ENCODE measurements around the gene MYH8. TPM values are rescaled to one million over a fixed set of nuclear protein-coding genes. Genes with fewer than 3 reads are reported as not detected.

Gene MYH8
- total RNA-seq, 1 donor from 2014 or later: not detected

DNA sequence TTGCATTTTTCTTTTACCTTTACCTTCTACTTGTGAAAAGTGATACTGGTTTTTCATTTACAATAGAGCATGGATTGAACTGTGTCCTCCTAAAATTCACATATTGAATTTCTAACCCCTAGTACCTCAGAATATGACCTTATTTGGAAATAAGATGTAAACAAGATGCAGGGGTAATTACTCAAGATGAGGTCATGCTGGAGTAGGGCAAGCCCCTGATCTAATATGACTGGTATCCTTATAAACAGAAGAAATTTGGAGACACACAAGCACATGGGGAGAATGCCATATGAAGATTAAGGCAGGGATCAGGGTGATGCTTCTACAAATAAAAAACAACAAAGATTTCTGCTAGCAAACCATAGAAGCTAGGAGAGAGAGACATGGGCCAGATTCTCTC, 61.2 kb downstream of the MYH8 start:
- Histone ChIP-seq H3K36me3 (ENCODE audit: control insufficient read depth, insufficient read depth, low read length) (no peaks in the 10 kb centered on the region), H3K4me3 (ENCODE audit: low read depth, low read length) (no peak overlapping the region), H3K27me3 (ENCODE audit: control insufficient read depth, insufficient read depth, low read length) (no peaks in the 10 kb centered on the region)
- FAIRE-seq (no peak), DNase-seq (ENCODE audit: low read depth) (no peak)
- TF ChIP-seq, protein P1, sequence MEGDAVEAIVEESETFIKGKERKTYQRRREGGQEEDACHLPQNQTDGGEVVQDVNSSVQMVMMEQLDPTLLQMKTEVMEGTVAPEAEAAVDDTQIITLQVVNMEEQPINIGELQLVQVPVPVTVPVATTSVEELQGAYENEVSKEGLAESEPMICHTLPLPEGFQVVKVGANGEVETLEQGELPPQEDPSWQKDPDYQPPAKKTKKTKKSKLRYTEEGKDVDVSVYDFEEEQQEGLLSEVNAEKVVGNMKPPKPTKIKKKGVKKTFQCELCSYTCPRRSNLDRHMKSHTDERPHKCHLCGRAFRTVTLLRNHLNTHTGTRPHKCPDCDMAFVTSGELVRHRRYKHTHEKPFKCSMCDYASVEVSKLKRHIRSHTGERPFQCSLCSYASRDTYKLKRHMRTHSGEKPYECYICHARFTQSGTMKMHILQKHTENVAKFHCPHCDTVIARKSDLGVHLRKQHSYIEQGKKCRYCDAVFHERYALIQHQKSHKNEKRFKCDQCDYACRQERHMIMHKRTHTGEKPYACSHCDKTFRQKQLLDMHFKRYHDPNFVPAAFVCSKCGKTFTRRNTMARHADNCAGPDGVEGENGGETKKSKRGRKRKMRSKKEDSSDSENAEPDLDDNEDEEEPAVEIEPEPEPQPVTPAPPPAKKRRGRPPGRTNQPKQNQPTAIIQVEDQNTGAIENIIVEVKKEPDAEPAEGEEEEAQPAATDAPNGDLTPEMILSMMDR (IDR thresholded peaks at IDR 0.05; ENCODE audit: insufficient read depth, low read length, severe bottlenecking): no peak

DNA sequence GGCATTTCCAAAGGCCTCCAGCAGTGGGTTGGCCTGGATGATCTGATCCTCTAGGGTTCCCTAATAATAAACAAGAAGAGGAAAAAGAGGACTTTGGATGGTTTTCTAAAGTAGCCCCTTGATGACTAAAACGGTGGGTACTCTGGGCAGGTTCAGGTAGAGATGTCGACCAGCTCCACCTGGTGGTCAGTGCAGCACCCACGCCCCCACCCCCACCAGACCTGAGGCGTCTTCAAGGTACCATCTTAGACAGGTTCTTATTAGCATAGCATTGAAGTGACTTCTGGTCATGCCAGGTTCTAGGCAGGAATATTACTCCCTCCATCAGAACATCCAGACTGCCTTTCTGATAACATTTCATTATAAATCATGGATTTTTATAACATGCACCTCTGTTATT, 64.0 kb downstream of the MYH8 start:
- Histone ChIP-seq H3K4me3 (ENCODE audit: low read depth, low read length) (no peak overlapping the region), H3K27me3 (ENCODE audit: control insufficient read depth, insufficient read depth, low read length) (no peaks in the 10 kb centered on the region), H3K36me3 (ENCODE audit: control insufficient read depth, insufficient read depth, low read length) (no peaks in the 10 kb centered on the region)
- FAIRE-seq (no peak), DNase-seq (ENCODE audit: low read depth) (no peak)
- TF ChIP-seq, protein P1 (IDR thresholded peaks at IDR 0.05; ENCODE audit: insufficient read depth, low read length, severe bottlenecking): no peak

DNA sequence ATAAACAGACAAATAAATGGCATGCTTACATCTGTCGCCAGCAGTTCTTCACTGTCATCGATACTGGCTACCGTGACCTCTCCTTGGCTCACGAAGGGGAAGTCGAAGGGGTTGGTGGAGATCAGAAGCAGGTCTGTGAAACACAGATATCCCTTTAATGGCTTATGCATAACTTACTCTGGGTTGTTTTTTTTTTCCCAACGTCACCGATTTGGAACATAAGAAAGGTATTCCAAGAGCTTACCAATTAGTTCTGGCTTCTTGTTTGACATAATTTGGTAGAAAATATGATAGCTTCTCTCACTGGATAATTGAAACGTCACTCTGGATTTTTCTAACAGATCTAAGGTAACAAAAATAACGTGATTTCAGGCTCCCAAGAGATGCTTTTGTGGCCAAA, 67.1 kb downstream of the MYH8 start:
- Histone ChIP-seq H3K4me3 (ENCODE audit: low read depth, low read length) (no peak overlapping the region), H3K27me3 (ENCODE audit: control insufficient read depth, insufficient read depth, low read length) (no peaks in the 10 kb centered on the region), H3K36me3 (ENCODE audit: control insufficient read depth, insufficient read depth, low read length) (no peaks in the 10 kb centered on the region)
- TF ChIP-seq, protein P1 (IDR thresholded peaks at IDR 0.05; ENCODE audit: insufficient read depth, low read length, severe bottlenecking): no peak
- FAIRE-seq (no peak), DNase-seq (ENCODE audit: low read depth) (no peak)

DNA sequence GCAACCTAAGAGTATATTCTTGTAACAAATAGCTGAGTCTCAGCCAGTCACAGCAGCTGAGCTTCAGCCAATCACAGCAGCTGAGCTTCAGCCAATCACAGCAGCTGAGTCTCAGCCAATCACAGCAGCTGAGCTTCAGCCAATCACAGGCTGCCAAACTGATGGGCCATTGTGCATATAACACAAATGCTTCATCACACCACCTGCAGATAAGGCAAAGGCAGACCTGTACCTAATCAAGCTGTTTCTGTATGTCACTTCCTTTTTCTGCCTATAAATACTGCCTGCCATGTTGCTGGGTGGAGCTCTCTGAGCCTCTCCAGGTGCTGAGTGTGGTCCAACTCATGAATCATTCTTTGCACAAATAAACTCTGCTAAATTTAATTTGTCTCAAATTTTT, 68.9 kb downstream of the MYH8 start:
- Histone ChIP-seq H3K4me3 (ENCODE audit: low read depth, low read length) (no peak overlapping the region), H3K27me3 (ENCODE audit: control insufficient read depth, insufficient read depth, low read length) (no peaks in the 10 kb centered on the region), H3K36me3 (ENCODE audit: control insufficient read depth, insufficient read depth, low read length) (no peaks in the 10 kb centered on the region)
- no peak for DNase-seq (ENCODE audit: low read depth)
- FAIRE-seq: no peak
- TF ChIP-seq, protein P1 (IDR thresholded peaks at IDR 0.05; ENCODE audit: insufficient read depth, low read length, severe bottlenecking): no peak

DNA sequence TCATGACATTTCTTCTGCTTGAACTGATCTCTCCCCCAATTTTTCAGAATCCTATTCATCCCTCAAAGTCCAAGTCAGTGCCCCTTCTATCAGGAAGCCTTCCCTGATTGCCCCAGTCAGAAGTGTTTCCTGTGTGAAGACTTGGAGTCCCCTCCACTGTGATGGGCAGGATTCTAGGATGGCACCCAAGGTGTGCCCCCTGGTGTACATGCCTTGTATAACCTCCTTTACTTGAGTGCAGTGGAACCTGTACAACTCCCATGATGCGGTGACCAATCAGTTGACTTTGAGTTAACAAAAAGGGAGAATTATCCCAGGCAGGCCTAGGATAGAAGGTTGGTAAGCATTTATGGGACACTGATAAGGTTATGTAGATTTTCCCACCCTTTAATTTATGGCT, 72.3 kb downstream of the MYH8 start:
- Histone ChIP-seq H3K27me3 (ENCODE audit: control insufficient read depth, insufficient read depth, low read length) (no peaks in the 10 kb centered on the region), H3K36me3 (ENCODE audit: control insufficient read depth, insufficient read depth, low read length) (no peaks in the 10 kb centered on the region), H3K4me3 (ENCODE audit: low read depth, low read length) (no peak overlapping the region)
- TF ChIP-seq, protein P1 (IDR thresholded peaks at IDR 0.05; ENCODE audit: insufficient read depth, low read length, severe bottlenecking): no peak
- DNase-seq (ENCODE audit: low read depth) (no peak), FAIRE-seq (no peak)

DNA sequence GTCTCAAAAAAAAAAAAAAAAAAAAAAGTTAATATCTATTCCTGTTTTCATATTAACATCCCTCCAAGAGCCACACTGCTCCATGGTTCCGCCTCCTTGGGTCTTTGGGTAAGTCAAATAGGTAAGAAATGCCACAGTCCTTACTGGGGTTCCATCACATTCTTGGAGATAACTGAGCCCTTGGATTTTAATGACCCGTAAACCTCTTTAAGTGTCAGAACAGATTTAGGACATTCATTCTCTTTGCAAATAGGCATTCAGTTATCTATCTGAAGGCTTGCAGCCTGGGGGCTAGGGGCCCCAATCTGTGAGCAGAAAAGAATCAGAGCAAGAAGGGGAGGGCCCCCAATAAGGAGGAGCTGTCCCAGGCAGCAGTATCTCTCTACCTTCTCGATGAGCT, 76.9 kb downstream of the MYH8 start:
- H3K27me3 ChIP-seq (ENCODE audit: control insufficient read depth, insufficient read depth, low read length): no peaks in the 10 kb centered on the region
- TF ChIP-seq, protein P1 (IDR thresholded peaks at IDR 0.05; ENCODE audit: insufficient read depth, low read length, severe bottlenecking): no peak
- no peaks in the 10 kb centered on the region for H3K36me3 ChIP-seq (ENCODE audit: control insufficient read depth, insufficient read depth, low read length)
- H3K4me3 ChIP-seq (ENCODE audit: low read depth, low read length): no peak overlapping the region
- FAIRE-seq (no peak), DNase-seq (ENCODE audit: low read depth) (no peak)
